MM.1S (cell line): ENCODE measurements around the gene SEC24C.
"Not testable (repeated sequence)": the region's sequence is repeated elsewhere in the genome, so short reads cannot be mapped to it uniquely, and the experiment has no call there.

Source experiments
- DNase-seq: peaks from one replicate; pipeline ENCODE4 v3.0.0-alpha.2; 2015
- H2AFZ ChIP-seq: fragments of 300-600 bp; sonication (generic); 2 replicates; pipeline ENCODE4 v1.6.0; 2016; ENCODE audit warnings: antibody characterized with exemption, low read length
- H3F3A ChIP-seq: fragments of 300-600 bp; sonication (generic); 2 replicates; pipeline ENCODE4 v1.6.1; 2016; ENCODE audit warnings: mild to moderate bottlenecking, antibody characterized with exemption, low read length, moderate library complexity, mixed read lengths; ENCODE audit not compliant: insufficient read depth
- H3K27ac ChIP-seq: fragments of 300-600 bp; sonication (generic); 2 replicates; pipeline ENCODE4 v1.5.1; 2016; ENCODE audit warnings: mild to moderate bottlenecking, low read length
- H3K27me3 ChIP-seq: fragments of 300-600 bp; sonication (generic); replicated peaks from 2 replicates; pipeline ENCODE4 v1.6.0; 2016; ENCODE audit warnings: low read length; ENCODE audit not compliant: insufficient read depth
- H3K36me3 ChIP-seq: fragments of 300-600 bp; sonication (generic); replicated peaks from 2 replicates; pipeline ENCODE4 v1.6.1; 2016; ENCODE audit warnings: mild to moderate bottlenecking, low read length, mixed read lengths; ENCODE audit not compliant: insufficient read depth
- H3K4me1 ChIP-seq: fragments of 300-600 bp; sonication (generic); 2 replicates; pipeline ENCODE4 v1.6.1; 2016; ENCODE audit warnings: low read length, mixed read lengths
- H3K4me2 ChIP-seq: fragments of 300-600 bp; sonication (generic); 2 replicates; pipeline ENCODE4 v1.6.0; 2016; ENCODE audit warnings: low read depth, low read length
- H3K4me3 ChIP-seq: fragments of 300-600 bp; sonication (generic); 2 replicates; pipeline ENCODE4 v1.5.1; 2016; ENCODE audit warnings: low read length, mixed read lengths
- H3K79me2 ChIP-seq: fragments of 300-600 bp; sonication (generic); 2 replicates; pipeline ENCODE4 v1.6.1; 2016; ENCODE audit warnings: mixed run types, low read length, mixed read lengths
- H3K9ac ChIP-seq: fragments of 300-600 bp; sonication (generic); 2 replicates; pipeline ENCODE4 v1.6.1; 2016; ENCODE audit warnings: low read length, mixed read lengths
- H3K9me2 ChIP-seq: fragments of 300-600 bp; sonication (generic); replicated peaks from 2 replicates; pipeline ENCODE4 v1.6.1; 2016; ENCODE audit warnings: mild to moderate bottlenecking, low read length, mixed read lengths; ENCODE audit not compliant: insufficient read depth
- H3K9me3 ChIP-seq: fragments of 300-600 bp; sonication (generic); replicated peaks from 2 replicates; pipeline ENCODE4 v1.6.1; 2016; ENCODE audit warnings: mild to moderate bottlenecking, low read length, mixed read lengths; ENCODE audit not compliant: insufficient read depth
- H4K20me1 ChIP-seq: fragments of 300-600 bp; sonication (generic); 2 replicates; pipeline ENCODE4 v1.6.1; 2016; ENCODE audit warnings: mild to moderate bottlenecking, low read length, moderate library complexity, mixed read lengths; ENCODE audit not compliant: insufficient read depth
- EZH2 ChIP-seq: fragments of 300-600 bp; sonication (generic); optimal IDR thresholded peaks from 2 replicates; pipeline ENCODE3; 2017; ENCODE audit warnings: low read depth, mild to moderate bottlenecking, antibody characterized with exemption, low read length, mixed read lengths
- EZH2phosphoT487 ChIP-seq: fragments of 300-600 bp; sonication (generic); IDR thresholded peaks from 2 replicates; pipeline ENCODE4 v1.6.1; 2018; ENCODE audit warnings: antibody characterized with exemption, low read length
- TF ChIP-seq, protein P1 (sequence below): fragments of 300-600 bp; sonication (generic); IDR thresholded peaks from 2 replicates; pipeline ENCODE4 v1.5.1; 2016; ENCODE audit warnings: antibody characterized with exemption, low read length, mixed read lengths

Gene SEC24C

DNA sequence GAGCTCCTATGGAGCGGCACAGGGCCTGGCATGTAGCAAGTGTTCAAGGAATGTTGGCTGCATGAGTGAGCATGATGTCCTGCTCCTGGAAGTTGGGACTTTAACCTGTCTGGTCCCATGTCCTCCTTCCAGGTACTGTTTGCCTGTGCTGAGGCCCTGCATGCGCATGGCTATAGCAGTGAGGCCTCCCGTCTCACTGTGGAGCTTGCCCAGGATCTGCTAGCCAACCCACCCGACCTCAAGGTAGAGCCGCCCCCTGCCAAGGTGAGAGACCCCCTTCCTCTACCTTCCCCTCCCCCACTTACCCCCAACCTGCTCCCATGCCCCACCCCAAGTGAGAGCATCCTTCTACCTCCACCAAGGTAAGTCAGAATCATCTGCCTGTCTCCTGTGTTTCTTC, 49.3 kb downstream of the SEC24C start:
- Histone ChIP-seq H3K36me3 (no peaks in the 10 kb centered on the region; the same call in 1 of the 2 replicates), H3K9me2 (no peaks in the 10 kb centered on the region), H4K20me1 (peaks cover 2% of the 10 kb centered on the region; the same call in 1 of the 2 replicates), H2AFZ (no peak overlapping the region), H3K9ac (no peak overlapping the region), H3K4me3 (no peak overlapping the region), H3K79me2 (peaks cover 2% of the 10 kb centered on the region; the same call in 1 of the 2 replicates), H3K4me2 (no peak overlapping the region), H3K9me3 (no peaks in the 10 kb centered on the region), H3K4me1 (no peaks in the 10 kb centered on the region), H3K27ac (no peak overlapping the region), H3K27me3 (no peaks in the 10 kb centered on the region), H3F3A (no peaks in the 10 kb centered on the region)
- no peak for TF ChIP-seq EZH2
- DNase-seq: no peak

DNA sequence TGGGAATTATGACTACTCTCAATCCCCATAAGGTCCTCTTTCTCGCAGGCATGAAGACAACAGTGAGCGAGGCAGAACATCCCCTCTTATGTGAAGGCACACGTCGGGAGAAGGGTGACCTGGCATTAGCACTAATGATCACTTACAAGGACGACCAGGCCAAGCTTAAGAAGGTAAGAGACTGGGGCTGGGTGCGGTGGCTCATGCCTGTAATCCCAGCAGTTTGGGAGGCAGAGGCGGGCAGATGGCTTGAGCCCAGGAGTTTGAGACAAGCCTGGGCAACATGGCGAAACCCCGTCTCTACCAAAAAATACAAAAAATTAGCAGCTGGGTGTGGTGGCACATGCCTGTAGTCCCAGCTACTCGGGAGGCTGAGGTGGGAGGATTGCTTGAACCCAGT, 51.3 kb downstream of the SEC24C start:
- not testable (repeated sequence) for H3K9me3 ChIP-seq, H3K4me3 ChIP-seq, H3K4me2 ChIP-seq, H3K79me2 ChIP-seq, H3F3A ChIP-seq, H3K27ac ChIP-seq, H3K36me3 ChIP-seq, H2AFZ ChIP-seq, H3K9me2 ChIP-seq, H4K20me1 ChIP-seq, DNase-seq, H3K27me3 ChIP-seq, H3K9ac ChIP-seq, H3K4me1 ChIP-seq

DNA sequence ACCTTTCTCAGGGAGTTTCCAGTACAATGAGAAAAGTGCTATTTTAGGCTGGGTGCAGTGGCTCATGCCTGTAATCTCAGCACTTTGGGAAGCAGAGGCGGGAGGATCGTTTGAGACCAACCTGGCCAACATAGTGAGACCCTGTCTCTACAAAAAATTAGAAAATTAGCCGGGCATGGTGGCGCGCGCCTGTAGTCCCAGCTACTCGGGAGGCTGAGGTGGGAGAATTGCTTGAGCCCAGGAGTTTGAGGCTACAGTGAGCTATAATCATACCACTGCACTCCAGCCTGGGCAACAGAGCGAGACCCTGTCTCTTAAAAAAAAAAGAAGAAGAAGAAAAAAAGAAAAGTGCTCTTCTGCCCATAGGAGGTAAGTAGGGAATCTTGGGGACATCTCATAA, 51.9 kb downstream of the SEC24C start:
- not testable (repeated sequence) for H3K36me3 ChIP-seq, H3K4me1 ChIP-seq, H3K27me3 ChIP-seq, H2AFZ ChIP-seq, H3K4me2 ChIP-seq, H3K79me2 ChIP-seq, DNase-seq, H3K27ac ChIP-seq, H3K4me3 ChIP-seq, H3F3A ChIP-seq, H4K20me1 ChIP-seq, H3K9me3 ChIP-seq, H3K9ac ChIP-seq, H3K9me2 ChIP-seq

DNA sequence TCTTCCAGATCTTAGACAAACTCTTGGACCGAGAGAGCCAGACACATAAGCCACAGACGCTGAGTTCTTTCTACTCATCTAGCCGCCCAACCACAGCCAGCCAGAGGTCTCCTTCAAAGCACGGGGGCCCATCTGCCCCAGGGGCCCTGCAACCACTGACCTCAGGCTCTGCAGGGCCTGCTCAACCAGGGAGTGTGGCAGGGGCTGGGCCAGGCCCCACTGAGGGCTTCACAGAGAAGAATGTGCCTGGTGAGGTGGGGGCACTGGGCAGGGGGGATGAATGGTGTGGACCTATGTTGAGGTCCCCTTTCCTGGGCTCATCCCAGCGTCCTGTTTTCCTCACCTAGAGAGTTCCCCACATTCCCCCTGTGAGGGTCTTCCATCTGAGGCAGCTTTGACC, 52.6 kb downstream of the SEC24C start:
- Histone ChIP-seq H3K4me1 (no peaks in the 10 kb centered on the region), H3K36me3 (no peaks in the 10 kb centered on the region; the same call in 1 of the 2 replicates), H3F3A (no peaks in the 10 kb centered on the region), H3K9me2 (no peaks in the 10 kb centered on the region), H2AFZ (no peak overlapping the region), H3K27me3 (no peaks in the 10 kb centered on the region), H4K20me1 (no peaks in the 10 kb centered on the region), H3K79me2 (no peaks in the 10 kb centered on the region), H3K9me3 (no peaks in the 10 kb centered on the region), H3K4me2 (no peak overlapping the region), H3K9ac (no peak overlapping the region), H3K27ac (no peak overlapping the region), H3K4me3 (no peak overlapping the region)
- DNase-seq: no peak
- TF ChIP-seq EZH2phosphoT487: no peak
- TF ChIP-seq, protein P1, sequence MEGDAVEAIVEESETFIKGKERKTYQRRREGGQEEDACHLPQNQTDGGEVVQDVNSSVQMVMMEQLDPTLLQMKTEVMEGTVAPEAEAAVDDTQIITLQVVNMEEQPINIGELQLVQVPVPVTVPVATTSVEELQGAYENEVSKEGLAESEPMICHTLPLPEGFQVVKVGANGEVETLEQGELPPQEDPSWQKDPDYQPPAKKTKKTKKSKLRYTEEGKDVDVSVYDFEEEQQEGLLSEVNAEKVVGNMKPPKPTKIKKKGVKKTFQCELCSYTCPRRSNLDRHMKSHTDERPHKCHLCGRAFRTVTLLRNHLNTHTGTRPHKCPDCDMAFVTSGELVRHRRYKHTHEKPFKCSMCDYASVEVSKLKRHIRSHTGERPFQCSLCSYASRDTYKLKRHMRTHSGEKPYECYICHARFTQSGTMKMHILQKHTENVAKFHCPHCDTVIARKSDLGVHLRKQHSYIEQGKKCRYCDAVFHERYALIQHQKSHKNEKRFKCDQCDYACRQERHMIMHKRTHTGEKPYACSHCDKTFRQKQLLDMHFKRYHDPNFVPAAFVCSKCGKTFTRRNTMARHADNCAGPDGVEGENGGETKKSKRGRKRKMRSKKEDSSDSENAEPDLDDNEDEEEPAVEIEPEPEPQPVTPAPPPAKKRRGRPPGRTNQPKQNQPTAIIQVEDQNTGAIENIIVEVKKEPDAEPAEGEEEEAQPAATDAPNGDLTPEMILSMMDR: no peak
- no peak for TF ChIP-seq EZH2

DNA sequence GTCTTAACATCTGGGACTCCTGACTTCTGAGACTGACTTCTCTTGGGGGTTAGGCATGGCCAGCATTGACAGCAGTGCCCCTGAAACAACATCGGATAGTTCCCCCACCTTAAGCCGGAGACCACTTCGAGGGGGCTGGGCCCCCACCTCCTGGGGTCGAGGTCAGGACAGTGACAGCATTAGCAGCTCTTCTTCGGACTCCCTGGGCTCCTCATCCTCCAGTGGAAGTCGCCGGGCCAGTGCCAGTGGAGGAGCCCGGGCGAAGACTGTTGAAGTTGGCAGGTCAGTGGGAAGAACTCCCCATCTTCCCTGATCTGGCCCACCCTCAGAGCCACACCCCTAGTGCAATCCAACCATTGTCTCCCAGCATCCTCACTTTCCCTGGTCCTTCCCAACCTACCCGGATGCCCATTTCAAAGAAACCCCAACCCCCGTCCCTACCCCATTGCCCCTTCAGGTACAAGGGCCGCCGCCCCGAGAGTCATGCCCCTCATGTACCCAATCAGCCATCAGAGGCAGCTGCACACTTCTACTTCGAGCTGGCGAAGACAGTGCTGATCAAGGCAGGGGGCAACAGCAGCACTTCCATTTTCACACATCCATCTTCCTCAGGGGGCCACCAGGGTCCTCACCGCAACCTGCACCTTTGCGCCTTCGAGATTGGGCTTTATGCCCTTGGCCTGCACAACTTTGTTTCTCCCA, 53.3 kb downstream of the SEC24C start:
- Histone ChIP-seq H3K4me1 (no peaks in the 10 kb centered on the region), H2AFZ (no peak overlapping the region), H3K9me2 (no peaks in the 10 kb centered on the region), H3K79me2 (no peaks in the 10 kb centered on the region), H3K4me3 (no peak overlapping the region), H3K36me3 (peaks cover 5% of the 10 kb centered on the region; the same call in 1 of the 2 replicates), H3F3A (no peaks in the 10 kb centered on the region), H4K20me1 (no peaks in the 10 kb centered on the region), H3K27me3 (no peaks in the 10 kb centered on the region), H3K9me3 (no peaks in the 10 kb centered on the region), H3K27ac (no peak overlapping the region), H3K4me2 (no peak overlapping the region), H3K9ac (no peak overlapping the region)
- TF ChIP-seq EZH2 (no peak), EZH2phosphoT487 (no peak)
- TF ChIP-seq, protein P1: no peak
- no peak for DNase-seq
